Neural cell (in vitro differentiated cells): ENCODE measurements around the gene KATNAL2. TPM values are rescaled to one million over a fixed set of nuclear protein-coding genes. Genes with fewer than 3 reads are reported as not detected.

Source experiments
- H2AFZ ChIP-seq: fragments of 200-600, 300-800 bp; sonication (generic), shearing (Covaris generic); 2 replicates; pipeline ENCODE4 v1.6.0; 2014; ENCODE audit warnings: low read depth, mild to moderate bottlenecking, antibody characterized with exemption, low read length, moderate library complexity
- H3F3A ChIP-seq: fragments of 200-600 bp; shearing (Covaris generic); 2 replicates; pipeline ENCODE4 v1.6.1; 2016; ENCODE audit warnings: mild to moderate bottlenecking, moderate library complexity, mixed read lengths, antibody characterized with exemption, low read length; ENCODE audit not compliant: insufficient read depth, poor library complexity, severe bottlenecking
- H3K27ac ChIP-seq: fragments of 200-600, 300-800 bp; sonication (generic), shearing (Covaris generic); 2 replicates; pipeline ENCODE4 v1.5.1; 2014; ENCODE audit warnings: mild to moderate bottlenecking, low read length, moderate library complexity
- H3K27me3 ChIP-seq: fragments of 300-800, 200-600 bp; sonication (generic), shearing (Covaris generic); 2 replicates; pipeline ENCODE4 v1.6.0; 2014; ENCODE audit warnings: mild to moderate bottlenecking, low read depth, low read length, moderate library complexity; ENCODE audit not compliant: insufficient read depth
- H3K36me3 ChIP-seq: fragments of 300-800, 200-600 bp; sonication (generic), shearing (Covaris generic); 2 replicates; pipeline ENCODE4 v1.5.1; 2014; ENCODE audit warnings: mild to moderate bottlenecking, antibody characterized with exemption, low read length, moderate library complexity; ENCODE audit not compliant: insufficient read depth
- H3K4me2 ChIP-seq: fragments of 300-800, 200-600 bp; sonication (generic), shearing (Covaris generic); 2 replicates; pipeline ENCODE4 v1.6.0; 2014; ENCODE audit warnings: mild to moderate bottlenecking, low read length
- H3K4me3 ChIP-seq: fragments of 300-800, 200-600 bp; sonication (generic), shearing (Covaris generic); 2 replicates; pipeline ENCODE4 v1.5.1; 2014; ENCODE audit warnings: mild to moderate bottlenecking, low read length, moderate library complexity
- H3K79me2 ChIP-seq: fragments of 200-600 bp; shearing (Covaris generic); replicated peaks from 2 replicates; pipeline ENCODE4 v1.6.0; 2014; ENCODE audit warnings: mild to moderate bottlenecking, low read length, moderate library complexity; ENCODE audit not compliant: insufficient read depth
- H3K9ac ChIP-seq: fragments of 300-800, 200-600 bp; sonication (generic), shearing (Covaris generic); 2 replicates; pipeline ENCODE4 v1.6.1; 2016; ENCODE audit warnings: mild to moderate bottlenecking, low read length, mixed read lengths
- H3K9me2 ChIP-seq: fragments of 200-600 bp; shearing (Covaris generic); 2 replicates; pipeline ENCODE4 v1.6.1; 2016; ENCODE audit warnings: mild to moderate bottlenecking, low read length, mixed read lengths; ENCODE audit not compliant: insufficient read depth
- H3K9me3 ChIP-seq: fragments of 200-600, 300-800 bp; sonication (generic), shearing (Covaris generic); 2 replicates; pipeline ENCODE4 v1.6.1; 2016; ENCODE audit warnings: mild to moderate bottlenecking, mixed run types, low read length, moderate library complexity, mixed read lengths
- H4K20me1 ChIP-seq: fragments of 200-600 bp; shearing (Covaris generic); 2 replicates; pipeline ENCODE4 v1.6.1; 2016; ENCODE audit warnings: mild to moderate bottlenecking, mixed run types; ENCODE audit not compliant: insufficient read depth
- CTCF ChIP-seq: fragments of 450-650 bp; IDR thresholded peaks from 2 replicates; pipeline ENCODE4 v1.5.1; 2014; ENCODE audit warnings: antibody characterized with exemption, mild to moderate bottlenecking, moderate library complexity; ENCODE audit not compliant: poor library complexity, severe bottlenecking
- EP300 ChIP-seq: fragments of 450-650 bp; conservative IDR thresholded peaks from 2 replicates; pipeline ENCODE4 v1.6.1; 2014; ENCODE audit warnings: antibody characterized with exemption, mild to moderate bottlenecking, moderate library complexity; ENCODE audit not compliant: poor library complexity, severe bottlenecking
- EZH2 ChIP-seq: fragments of 200-600, 300-800 bp; shearing (Covaris generic), sonication (generic); IDR thresholded peaks from 2 replicates; pipeline ENCODE4 v1.6.1; 2014; ENCODE audit warnings: antibody characterized with exemption, low read length, borderline replicate concordance, mild to moderate bottlenecking; ENCODE audit not compliant: insufficient read depth, poor library complexity, severe bottlenecking
- MXI1 ChIP-seq: fragments of 450-650 bp; conservative IDR thresholded peaks from 2 replicates; pipeline ENCODE4 v1.6.1; 2014; ENCODE audit warnings: antibody characterized with exemption, mild to moderate bottlenecking; ENCODE audit not compliant: poor library complexity, severe bottlenecking
- POLR2AphosphoS5 ChIP-seq: IDR thresholded peaks from 2 replicates; pipeline ENCODE4 v1.6.1; 2012
- RAD21 ChIP-seq: fragments of 450-650 bp; conservative IDR thresholded peaks from 2 replicates; pipeline ENCODE4 v1.6.1; 2014; ENCODE audit warnings: antibody characterized with exemption, mild to moderate bottlenecking, moderate library complexity
- REST ChIP-seq: IDR thresholded peaks from 2 replicates; pipeline ENCODE4 v1.6.1; 2012; ENCODE audit warnings: borderline replicate concordance
- SMC3 ChIP-seq: fragments of 450-650 bp; conservative IDR thresholded peaks from 2 replicates; pipeline ENCODE4 v1.6.1; 2014; ENCODE audit warnings: antibody characterized with exemption, mild to moderate bottlenecking, moderate library complexity; ENCODE audit not compliant: poor library complexity
- TAF1 ChIP-seq: IDR thresholded peaks from 2 replicates; pipeline ENCODE4 v1.6.1; 2012; ENCODE audit warnings: low read depth
- polyA plus RNA-seq: library from polyadenylated mRNA; depleted of rRNA; stranded (reverse); fragments of >200 nt; gene quantifications from 2 replicates; pipeline ENCODE4 v1.2.3, GENCODE V29; 2014

The KATNAL2 gene
- polyA plus RNA-seq, 1 donor from 2014 or later: 1.4 TPM

GRCh38 chr18:47050468-47050867, 133.1 kb downstream of the KATNAL2 start:
- no peaks in the 10 kb centered on the region for H3K9me2 ChIP-seq
- no peaks in the 10 kb centered on the region for H3K27me3 ChIP-seq
- no peak overlapping the region for H3K27ac ChIP-seq
- H3K9ac ChIP-seq: no peak overlapping the region
- H4K20me1 ChIP-seq: no peaks in the 10 kb centered on the region
- no peaks in the 10 kb centered on the region for H3F3A ChIP-seq
- H3K79me2 ChIP-seq: no peaks in the 10 kb centered on the region
- peak; percentile 73 for TF ChIP-seq RAD21
- TF ChIP-seq CTCF: peak; percentile 79
- no peak for TF ChIP-seq EP300
- peak; percentile 75 for TF ChIP-seq SMC3
- TF ChIP-seq EZH2: no peak
- H3K4me3 ChIP-seq: no peak overlapping the region
- H2AFZ ChIP-seq: no peak overlapping the region
- no peak overlapping the region for H3K4me2 ChIP-seq
- H3K9me3 ChIP-seq: no peaks in the 10 kb centered on the region
- no peaks in the 10 kb centered on the region for H3K36me3 ChIP-seq

GRCh38 chr18:47054369-47054768, 137.0 kb downstream of the KATNAL2 start:
- Histone ChIP-seq H3K27me3 (no peaks in the 10 kb centered on the region), H2AFZ (no peak overlapping the region), H3K36me3 (no peaks in the 10 kb centered on the region), H3K4me3 (no peak overlapping the region), H3K79me2 (no peaks in the 10 kb centered on the region), H3K4me2 (no peak overlapping the region), H3K9me3 (no peaks in the 10 kb centered on the region), H3K27ac (no peak overlapping the region), H4K20me1 (no peaks in the 10 kb centered on the region), H3K9ac (no peak overlapping the region), H3F3A (no peaks in the 10 kb centered on the region), H3K9me2 (no peaks in the 10 kb centered on the region)
- no peak for TF ChIP-seq CTCF
- TF ChIP-seq TAF1: no peak
- no peak for TF ChIP-seq MXI1
- no peak for TF ChIP-seq EP300
- TF ChIP-seq SMC3: no peak
- TF ChIP-seq POLR2AphosphoS5: no peak
- TF ChIP-seq RAD21: no peak
- no peak for TF ChIP-seq REST
